H1 (cell line): ENCODE results near the gene C19orf73. TPM values are rescaled to one million over a fixed set of nuclear protein-coding genes. Genes with fewer than 3 reads are reported as not detected.
"Not testable (repeated sequence)": the region's sequence is repeated elsewhere in the genome, so short reads cannot be mapped to it uniquely, and the experiment has no call there.

Source experiments
- CTCF ChIA-PET: fragments of 300-600 bp; sonication (Branson Sonifier 250); formaldehyde crosslinking; loops from one replicate; lab custom pipeline; 2021; ENCODE audit not compliant: partially characterized antibody; lab: Charles Lee
- POLR2A ChIA-PET: fragments of 300-600 bp; sonication (Branson Sonifier 250); formaldehyde crosslinking; loops from one replicate; lab custom pipeline; 2021; ENCODE audit warnings: inconsistent platforms; ENCODE audit not compliant: partially characterized antibody; lab: Charles Lee
- DNase-seq, 2 experiments: peaks; one replicate each; pipeline versions ENCODE4 v3.0.0 to v3.0.0-alpha.2; 2010 to 2022; ENCODE audit warnings: low spot score in 2 of 2, low read depth in 1 of 2, mixed read lengths in 1 of 2
- FAIRE-seq: peaks from 2 replicates; lab custom pipeline; 2011; peaks lifted over from hg19 to GRCh38; lab: Jason Lieb, UNC
- H2AFZ ChIP-seq: 2 replicates; pipeline ENCODE4 v1.8.1; 2012; ENCODE audit warnings: low read length, inconsistent platforms
- H2AK5ac ChIP-seq: 2 replicates; pipeline ENCODE4 v1.6.1; 2013; ENCODE audit warnings: low read depth, low read length
- H2BK120ac ChIP-seq: replicated peaks from 2 replicates; pipeline ENCODE3; 2013; ENCODE audit warnings: low read depth, low read length, inconsistent platforms
- H2BK12ac ChIP-seq: 2 replicates; pipeline ENCODE4 v1.6.1; 2013; ENCODE audit warnings: low read depth, low read length
- H2BK15ac ChIP-seq: 2 replicates; pipeline ENCODE4 v1.6.1; 2013; ENCODE audit warnings: low read length
- H2BK20ac ChIP-seq: 2 replicates; pipeline ENCODE4 v1.6.1; 2013; ENCODE audit warnings: low read length
- H2BK5ac ChIP-seq: 2 replicates; pipeline ENCODE4 v1.6.1; 2013; ENCODE audit warnings: low read depth, low read length
- H3K14ac ChIP-seq: 2 replicates; pipeline ENCODE4 v1.6.1; 2013; ENCODE audit warnings: inconsistent platforms; ENCODE audit not compliant: insufficient read length
- H3K18ac ChIP-seq: 2 replicates; pipeline ENCODE4 v1.6.1; 2013; ENCODE audit warnings: low read length; ENCODE audit errors: extremely low read depth
- H3K23ac ChIP-seq: 2 replicates; pipeline ENCODE4 v1.6.1; 2013; ENCODE audit warnings: inconsistent platforms; ENCODE audit not compliant: insufficient read length
- H3K23me2 ChIP-seq: 2 replicates; pipeline ENCODE4 v1.6.1; 2013; ENCODE audit warnings: low read depth, low read length
- H3K27ac ChIP-seq: 2 replicates; pipeline ENCODE4 v1.6.1; 2011; ENCODE audit warnings: low read depth, low read length, inconsistent platforms
- H3K27me3 ChIP-seq, 4 experiments: replicated peaks in 1 of 4; 1 replicate in 1 of 4; 2 replicates in 3 of 4; pipeline versions ENCODE4 v1.6.1 to v1.8.1; 2011 to 2013; ENCODE audit warnings: low read length in 3 of 4, mild to moderate bottlenecking in 3 of 4, inconsistent platforms in 2 of 4, mixed read lengths in 2 of 4, moderate library complexity in 1 of 4; ENCODE audit not compliant: control insufficient read depth in 3 of 4, insufficient read depth in 3 of 4; ENCODE audit errors: extremely low read depth in 1 of 4
- H3K36me3 ChIP-seq, 4 experiments: 2 replicates each; pipeline versions ENCODE4 v1.6.1 to v1.8.1; 2011 to 2013; ENCODE audit warnings: mild to moderate bottlenecking in 4 of 4, low read length in 3 of 4, moderate library complexity in 2 of 4, control low read depth in 1 of 4, inconsistent platforms in 1 of 4; ENCODE audit not compliant: insufficient read depth in 4 of 4, control insufficient read depth in 2 of 4
- H3K4ac ChIP-seq: replicated peaks from 2 replicates; pipeline ENCODE3; 2013; ENCODE audit warnings: low read length, low read depth, mixed read lengths, inconsistent platforms; ENCODE audit not compliant: insufficient read length
- H3K4me1 ChIP-seq, 4 experiments: replicated peaks in 1 of 4; 1 replicate in 1 of 4; 2 replicates in 3 of 4; pipeline versions ENCODE4 v1.6.1 to v1.8.1; 2011 to 2013; ENCODE audit warnings: low read length in 3 of 4, inconsistent platforms in 2 of 4, mixed read lengths in 1 of 4; ENCODE audit not compliant: insufficient read depth in 4 of 4, control insufficient read depth in 3 of 4
- H3K4me2 ChIP-seq, 2 experiments: 2 replicates each; pipeline versions ENCODE4 v1.6.1 to v1.8.1; 2011 to 2013; ENCODE audit warnings: low read depth in 2 of 2, low read length in 2 of 2, control low read depth in 1 of 2, inconsistent platforms in 1 of 2, mild to moderate bottlenecking in 1 of 2; ENCODE audit not compliant: insufficient read depth in 1 of 2
- H3K4me3 ChIP-seq, 4 experiments: fragments of 200-600, 300-600 bp in 1 of 4; sonication (generic), shearing (Covaris generic), sonication (Bioruptor Twin) in 1 of 4; 2 replicates each; pipeline versions ENCODE4 v1.5.1 to v1.8.1; 2011 to 2016; ENCODE audit warnings: low read length in 4 of 4, low read depth in 3 of 4, control low read depth in 2 of 4, inconsistent platforms in 2 of 4, mild to moderate bottlenecking in 2 of 4, mixed read lengths in 1 of 4, moderate library complexity in 1 of 4; ENCODE audit not compliant: insufficient read depth in 2 of 4; ENCODE audit errors: extremely low read depth in 1 of 4
- H3K56ac ChIP-seq: replicated peaks from 2 replicates; pipeline ENCODE3; 2013; ENCODE audit warnings: low read depth, mild to moderate bottlenecking, mixed read lengths, low read length, inconsistent platforms; ENCODE audit not compliant: insufficient read length
- H3K79me1 ChIP-seq: 2 replicates; pipeline ENCODE4 v1.6.1; 2013; ENCODE audit warnings: low read depth, low read length, control low read depth
- H3K79me2 ChIP-seq, 2 experiments: 2 replicates each; pipeline versions ENCODE4 v1.6.1 to v1.8.1; 2012 to 2013; ENCODE audit warnings: low read length in 2 of 2, mild to moderate bottlenecking in 2 of 2, inconsistent platforms in 1 of 2; ENCODE audit not compliant: insufficient read depth in 2 of 2, control insufficient read depth in 1 of 2
- H3K9ac ChIP-seq, 4 experiments: replicated peaks in 1 of 4; 1 replicate in 1 of 4; 2 replicates in 3 of 4; pipeline versions ENCODE4 v1.6.1 to v1.8.1; 2011 to 2013; ENCODE audit warnings: low read depth in 3 of 4, low read length in 3 of 4, control low read depth in 2 of 4, mild to moderate bottlenecking in 2 of 4, moderate library complexity in 2 of 4, inconsistent platforms in 1 of 4; ENCODE audit errors: extremely low read depth in 1 of 4
- H3K9me3 ChIP-seq, 2 experiments: 2 replicates each; pipeline versions ENCODE4 v1.6.1 to v1.8.1; 2012 to 2013; ENCODE audit warnings: mild to moderate bottlenecking in 2 of 2, moderate library complexity in 2 of 2, control low read depth in 1 of 2, inconsistent platforms in 1 of 2, low read depth in 1 of 2, low read length in 1 of 2, mixed read lengths in 1 of 2; ENCODE audit not compliant: insufficient read depth in 2 of 2
- H4K20me1 ChIP-seq, 2 experiments: replicated peaks in 1 of 2; 2 replicates each; pipeline versions ENCODE3 to v1.8.1; 2011 to 2013; ENCODE audit warnings: inconsistent platforms in 2 of 2, low read length in 2 of 2, mild to moderate bottlenecking in 1 of 2; ENCODE audit not compliant: insufficient read depth in 2 of 2, control insufficient read depth in 1 of 2
- H4K5ac ChIP-seq: 2 replicates; pipeline ENCODE4 v1.6.1; 2013; ENCODE audit warnings: low read length, low read depth, mixed read lengths, inconsistent platforms; ENCODE audit not compliant: insufficient read length
- H4K8ac ChIP-seq: 2 replicates; pipeline ENCODE4 v1.8.0; 2013; ENCODE audit warnings: mild to moderate bottlenecking, moderate library complexity, low read length, inconsistent platforms; ENCODE audit not compliant: insufficient read depth; ENCODE audit errors: extremely low read depth
- H4K91ac ChIP-seq: replicated peaks from 2 replicates; pipeline ENCODE3; 2013; ENCODE audit warnings: low read length, mixed read lengths, inconsistent platforms; ENCODE audit not compliant: insufficient read length
- WGBS, 2 experiments: shearing (Covaris generic) in 1 of 2; methylation state at CpG; one replicate each; pipeline versions ENCODE4 v1.1.6 to v1.1.7; 2013 to 2015; ENCODE audit warnings: low lambda C conversion rate in 2 of 2, mixed read lengths in 2 of 2, inconsistent platforms in 1 of 2, low coverage in 1 of 2, missing lambda C conversion rate in 1 of 2; ENCODE audit not compliant: insufficient replicate concordance in 2 of 2, insufficient coverage in 1 of 2, insufficient read length in 1 of 2; ENCODE audit errors: extremely low coverage in 1 of 2, missing lambda C conversion rate in 1 of 2; 5-methylcytosine and 5-hydroxymethylcytosine counted together
- polyA plus RNA-seq, 7 experiments: library from polyadenylated mRNA; depleted of rRNA in 3 of 7; stranded (reverse) in 5 of 7; unstranded in 2 of 7; fragments of >200 nt in 5 of 7; fragments of 200-250 nt in 2 of 7; gene quantifications; 1 replicate in 5 of 7; 2 replicates in 1 of 7; 4 replicates in 1 of 7; pipeline versions ENCODE4 v1.2.1 to v1.2.3, GENCODE V29; 2011 to 2013; ENCODE audit warnings: missing spikeins in 2 of 7, mixed read lengths in 2 of 7
- total RNA-seq: library from RNA; stranded (reverse); fragmentation: NEBNext Ultra II Directional; extraction: Animal tissue kit (Norgen Biotek cat#: 25700); gene quantifications from 2 replicates; pipeline ENCODE4 v1.2.1, GENCODE V29; 2021

C19orf73 gene
- total and polyA plus RNA-seq, 2 of the 8 experiments (the other 6 are each of a cell fraction or from before 2014, with no cell fraction given): 2.5 to 4.6 TPM

DNA sequence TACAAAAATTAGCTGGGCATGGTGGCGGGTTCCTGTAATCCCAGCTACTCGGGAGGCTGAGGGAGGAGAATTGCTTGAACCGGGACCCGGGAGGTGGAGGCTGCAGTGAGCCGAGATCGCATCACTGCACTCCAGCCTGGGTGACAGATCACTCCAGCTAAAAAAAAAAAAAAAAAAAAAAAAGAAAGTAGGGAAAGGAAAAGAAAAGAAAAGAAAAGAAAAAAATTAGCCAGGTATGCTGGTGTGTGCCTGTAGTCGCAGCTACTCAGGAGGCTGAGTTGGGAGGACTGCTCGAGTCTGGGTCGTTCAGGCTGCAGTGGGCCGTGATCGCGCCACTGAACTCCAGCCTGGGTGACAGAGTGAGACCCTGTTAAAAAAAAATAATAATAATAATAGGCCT lies 8.3 kb upstream of the C19orf73 start:
- H3K23ac ChIP-seq, H3K18ac ChIP-seq, H3K9ac ChIP-seq, H2BK5ac ChIP-seq, H3K79me1 ChIP-seq, H3K23me2 ChIP-seq, H2BK20ac ChIP-seq, H4K8ac ChIP-seq, H2AFZ ChIP-seq, H3K27ac ChIP-seq, H3K9me3 ChIP-seq, H2AK5ac ChIP-seq, H3K79me2 ChIP-seq, H3K27me3 ChIP-seq, H3K4ac ChIP-seq, H3K36me3 ChIP-seq, FAIRE-seq, H4K5ac ChIP-seq, H4K20me1 ChIP-seq, H2BK15ac ChIP-seq, H2BK12ac ChIP-seq, H3K14ac ChIP-seq, H2BK120ac ChIP-seq, H4K91ac ChIP-seq, H3K56ac ChIP-seq, DNase-seq: not testable (repeated sequence)
- Histone ChIP-seq H3K4me1 (peaks cover 0 to 13% (median 8%) of the 10 kb centered on the region in 4 experiments; a peak in 6 of 7 replicates), H3K4me2 (peak overlapping the region; percentile 93 to 98; a peak in 3 of 4 replicates), H3K4me3 (peak overlapping the region in 3 of 4 experiments; percentile 34 to 69 (median 36); a peak in 3 of 8 replicates)
- 94% methylated on average over 10 of the region's 12 CpGs; no CpG with 5 or more reads in 1 of the 2 experiments for WGBS, 2 experiments
- ChIA-PET POLR2A (interaction anchor here (0.8 to 3.6 kb wide), 7 partner anchors 9 to 83 kb away, joined by 3 to 17 read pairs (median 5); partner anchors contain the start of gene LIN7B), CTCF (interaction anchor here (3.3 to 9.7 kb wide), 2 partner anchors 17 to 29 kb away, joined by 14 to 99 read pairs; no protein-coding TSS in a partner anchor)
